ENCODE measurements around the gene ST6GAL2. TPM values are rescaled to one million over a fixed set of nuclear protein-coding genes. Genes with fewer than 3 reads are reported as not detected.

ST6GAL2 gene
- polyA plus RNA-seq, 1 of the 3 experiments (the other 2 are of a cell fraction): 0.77 TPM

DNA sequence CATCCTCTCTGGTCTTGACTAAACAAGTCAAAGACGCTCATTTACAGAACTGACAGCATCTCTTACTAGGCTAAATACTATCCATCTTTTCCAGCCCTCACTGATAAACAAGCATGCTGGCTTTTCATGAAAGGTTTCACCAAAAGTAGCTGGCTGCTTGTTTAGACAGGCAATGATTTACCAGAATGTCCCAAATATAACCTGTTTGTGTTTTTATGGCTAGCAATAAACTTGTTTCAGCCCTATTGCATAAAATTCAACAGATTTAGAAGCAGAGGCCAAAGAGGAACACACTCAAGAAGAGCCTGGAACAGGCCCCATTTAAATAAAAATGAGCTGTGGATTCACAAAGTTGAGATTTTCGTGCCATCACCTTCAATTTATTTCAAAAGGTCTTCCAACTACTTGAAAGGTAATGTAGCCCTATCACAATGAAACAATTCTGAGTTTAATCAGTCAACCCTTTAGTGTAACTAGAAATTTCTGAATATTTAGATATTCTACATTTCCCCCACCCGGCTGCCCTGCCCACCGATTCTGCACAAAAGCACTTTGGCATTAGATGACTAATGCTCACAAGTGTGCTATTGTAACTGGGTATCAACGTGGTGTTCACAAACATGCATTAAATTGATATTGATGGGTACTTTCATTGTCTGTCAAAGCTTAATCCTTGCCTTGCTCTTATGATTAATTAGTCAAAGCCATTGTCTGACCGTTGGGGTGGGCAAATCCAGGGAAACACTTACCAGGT is 54.0 kb downstream of the ST6GAL2 start:
- Histone ChIP-seq H3K36me3 (replicated peaks in 1 of 2; ENCODE audit: control insufficient read depth in 1 of 2, insufficient read depth in 2 of 2, low read length in 1 of 2) (peaks cover 0 to 3% of the 10 kb centered on the region in 2 experiments), H3K79me2 (ENCODE audit: insufficient read depth) (no peaks in the 10 kb centered on the region), H3K27me3 (ENCODE audit: insufficient read depth) (no peaks in the 10 kb centered on the region), H3F3A (replicated peaks; ENCODE audit: insufficient read depth) (no peaks in the 10 kb centered on the region), H3K4me2 (no peak overlapping the region), H4K20me1 (ENCODE audit: insufficient read depth) (no peaks in the 10 kb centered on the region), H3K9me3 (no peaks in the 10 kb centered on the region), H2AFZ (ENCODE audit: low read depth) (no peak overlapping the region), H3K9me2 (no peaks in the 10 kb centered on the region), H3K9ac (no peak overlapping the region), H3K4me3 (ENCODE audit: low read depth in 2 of 2, low read length in 1 of 2) (no peak overlapping the region), H3K4me1 (ENCODE audit: control insufficient read depth in 1 of 2, insufficient read depth in 2 of 2, low read depth in 1 of 2, low read length in 1 of 2) (no peaks in the 10 kb centered on the region), H3K27ac (ENCODE audit: low read depth in 2 of 2, low read length in 1 of 2) (no peak overlapping the region)
- TF ChIP-seq, protein P1, sequence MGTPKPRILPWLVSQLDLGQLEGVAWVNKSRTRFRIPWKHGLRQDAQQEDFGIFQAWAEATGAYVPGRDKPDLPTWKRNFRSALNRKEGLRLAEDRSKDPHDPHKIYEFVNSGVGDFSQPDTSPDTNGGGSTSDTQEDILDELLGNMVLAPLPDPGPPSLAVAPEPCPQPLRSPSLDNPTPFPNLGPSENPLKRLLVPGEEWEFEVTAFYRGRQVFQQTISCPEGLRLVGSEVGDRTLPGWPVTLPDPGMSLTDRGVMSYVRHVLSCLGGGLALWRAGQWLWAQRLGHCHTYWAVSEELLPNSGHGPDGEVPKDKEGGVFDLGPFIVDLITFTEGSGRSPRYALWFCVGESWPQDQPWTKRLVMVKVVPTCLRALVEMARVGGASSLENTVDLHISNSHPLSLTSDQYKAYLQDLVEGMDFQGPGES (IDR thresholded peaks at IDR 0.05; ENCODE audit: low read depth, low read length): no peak
- TF ChIP-seq EP300 (IDR thresholded peaks at IDR 0.05; ENCODE audit: borderline replicate concordance in 1 of 2, low read depth in 1 of 2, low read length in 1 of 2): no peak
- TF ChIP-seq FOXM1 (IDR thresholded peaks at IDR 0.05; ENCODE audit: low read depth): no peak
- TF ChIP-seq, protein P2, sequence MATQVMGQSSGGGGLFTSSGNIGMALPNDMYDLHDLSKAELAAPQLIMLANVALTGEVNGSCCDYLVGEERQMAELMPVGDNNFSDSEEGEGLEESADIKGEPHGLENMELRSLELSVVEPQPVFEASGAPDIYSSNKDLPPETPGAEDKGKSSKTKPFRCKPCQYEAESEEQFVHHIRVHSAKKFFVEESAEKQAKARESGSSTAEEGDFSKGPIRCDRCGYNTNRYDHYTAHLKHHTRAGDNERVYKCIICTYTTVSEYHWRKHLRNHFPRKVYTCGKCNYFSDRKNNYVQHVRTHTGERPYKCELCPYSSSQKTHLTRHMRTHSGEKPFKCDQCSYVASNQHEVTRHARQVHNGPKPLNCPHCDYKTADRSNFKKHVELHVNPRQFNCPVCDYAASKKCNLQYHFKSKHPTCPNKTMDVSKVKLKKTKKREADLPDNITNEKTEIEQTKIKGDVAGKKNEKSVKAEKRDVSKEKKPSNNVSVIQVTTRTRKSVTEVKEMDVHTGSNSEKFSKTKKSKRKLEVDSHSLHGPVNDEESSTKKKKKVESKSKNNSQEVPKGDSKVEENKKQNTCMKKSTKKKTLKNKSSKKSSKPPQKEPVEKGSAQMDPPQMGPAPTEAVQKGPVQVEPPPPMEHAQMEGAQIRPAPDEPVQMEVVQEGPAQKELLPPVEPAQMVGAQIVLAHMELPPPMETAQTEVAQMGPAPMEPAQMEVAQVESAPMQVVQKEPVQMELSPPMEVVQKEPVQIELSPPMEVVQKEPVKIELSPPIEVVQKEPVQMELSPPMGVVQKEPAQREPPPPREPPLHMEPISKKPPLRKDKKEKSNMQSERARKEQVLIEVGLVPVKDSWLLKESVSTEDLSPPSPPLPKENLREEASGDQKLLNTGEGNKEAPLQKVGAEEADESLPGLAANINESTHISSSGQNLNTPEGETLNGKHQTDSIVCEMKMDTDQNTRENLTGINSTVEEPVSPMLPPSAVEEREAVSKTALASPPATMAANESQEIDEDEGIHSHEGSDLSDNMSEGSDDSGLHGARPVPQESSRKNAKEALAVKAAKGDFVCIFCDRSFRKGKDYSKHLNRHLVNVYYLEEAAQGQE (IDR thresholded peaks at IDR 0.05; ENCODE audit: low read depth, low read length): no peak
- ChIA-PET CTCF (no interaction called here), POLR2A (no interaction called here)
- 42% methylated on average over 6 of the region's 6 CpGs for WGBS (ENCODE audit: low lambda C conversion rate)
- no peak for DNase-seq

DNA sequence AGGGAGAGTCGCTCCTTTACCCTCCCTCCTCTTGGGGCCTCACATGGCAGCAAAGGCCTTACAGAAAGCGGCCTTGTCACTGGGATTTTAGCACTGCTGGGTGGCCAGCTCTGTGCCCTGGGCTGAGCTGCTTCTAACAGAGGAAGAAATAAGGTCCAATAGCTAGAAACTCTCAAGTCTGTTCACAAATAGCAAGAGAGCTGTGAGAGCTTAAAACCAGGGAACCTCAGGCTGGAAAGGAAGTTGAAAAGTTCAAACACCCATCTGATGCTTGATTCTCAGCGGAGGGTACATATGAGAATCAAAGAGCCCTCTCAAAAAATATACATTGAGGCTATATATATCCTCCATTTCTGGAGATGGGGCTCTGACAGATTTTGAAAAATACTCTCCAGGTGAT is 54.7 kb downstream of the ST6GAL2 start:
- Histone ChIP-seq H3K36me3 (replicated peaks in 1 of 2; ENCODE audit: control insufficient read depth in 1 of 2, insufficient read depth in 2 of 2, low read length in 1 of 2) (peaks cover 0 to 3% of the 10 kb centered on the region in 2 experiments), H2AFZ (ENCODE audit: low read depth) (no peak overlapping the region), H3K79me2 (ENCODE audit: insufficient read depth) (no peaks in the 10 kb centered on the region), H3K9me2 (no peaks in the 10 kb centered on the region), H3K9me3 (no peaks in the 10 kb centered on the region), H3K27ac (ENCODE audit: low read depth in 2 of 2, low read length in 1 of 2) (no peak overlapping the region), H3K27me3 (ENCODE audit: insufficient read depth) (no peaks in the 10 kb centered on the region), H3F3A (replicated peaks; ENCODE audit: insufficient read depth) (no peaks in the 10 kb centered on the region), H3K4me1 (ENCODE audit: control insufficient read depth in 1 of 2, insufficient read depth in 2 of 2, low read depth in 1 of 2, low read length in 1 of 2) (no peaks in the 10 kb centered on the region), H3K4me2 (no peak overlapping the region), H4K20me1 (ENCODE audit: insufficient read depth) (no peaks in the 10 kb centered on the region), H3K9ac (no peak overlapping the region), H3K4me3 (ENCODE audit: low read depth in 2 of 2, low read length in 1 of 2) (no peak overlapping the region)
- CTCF ChIA-PET: no interaction called here
- TF ChIP-seq TCF12 (IDR thresholded peaks at IDR 0.05): no peak
- TF ChIP-seq ELF1 (IDR thresholded peaks at IDR 0.05): no peak
- no peak for TF ChIP-seq TEAD4 (IDR thresholded peaks at IDR 0.05; ENCODE audit: borderline replicate concordance, insufficient read depth)
- no peak for TF ChIP-seq MEF2A (IDR thresholded peaks at IDR 0.05; ENCODE audit: borderline replicate concordance, low read depth)
- no peak for TF ChIP-seq GATA2 (CRISPR knock-in tag; IDR thresholded peaks at IDR 0.05)
- TF ChIP-seq, protein P3, sequence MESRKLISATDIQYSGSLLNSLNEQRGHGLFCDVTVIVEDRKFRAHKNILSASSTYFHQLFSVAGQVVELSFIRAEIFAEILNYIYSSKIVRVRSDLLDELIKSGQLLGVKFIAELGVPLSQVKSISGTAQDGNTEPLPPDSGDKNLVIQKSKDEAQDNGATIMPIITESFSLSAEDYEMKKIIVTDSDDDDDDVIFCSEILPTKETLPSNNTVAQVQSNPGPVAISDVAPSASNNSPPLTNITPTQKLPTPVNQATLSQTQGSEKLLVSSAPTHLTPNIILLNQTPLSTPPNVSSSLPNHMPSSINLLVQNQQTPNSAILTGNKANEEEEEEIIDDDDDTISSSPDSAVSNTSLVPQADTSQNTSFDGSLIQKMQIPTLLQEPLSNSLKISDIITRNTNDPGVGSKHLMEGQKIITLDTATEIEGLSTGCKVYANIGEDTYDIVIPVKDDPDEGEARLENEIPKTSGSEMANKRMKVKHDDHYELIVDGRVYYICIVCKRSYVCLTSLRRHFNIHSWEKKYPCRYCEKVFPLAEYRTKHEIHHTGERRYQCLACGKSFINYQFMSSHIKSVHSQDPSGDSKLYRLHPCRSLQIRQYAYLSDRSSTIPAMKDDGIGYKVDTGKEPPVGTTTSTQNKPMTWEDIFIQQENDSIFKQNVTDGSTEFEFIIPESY (IDR thresholded peaks at IDR 0.05; ENCODE audit: borderline replicate concordance, low read depth): no peak
- TF ChIP-seq, protein P4, sequence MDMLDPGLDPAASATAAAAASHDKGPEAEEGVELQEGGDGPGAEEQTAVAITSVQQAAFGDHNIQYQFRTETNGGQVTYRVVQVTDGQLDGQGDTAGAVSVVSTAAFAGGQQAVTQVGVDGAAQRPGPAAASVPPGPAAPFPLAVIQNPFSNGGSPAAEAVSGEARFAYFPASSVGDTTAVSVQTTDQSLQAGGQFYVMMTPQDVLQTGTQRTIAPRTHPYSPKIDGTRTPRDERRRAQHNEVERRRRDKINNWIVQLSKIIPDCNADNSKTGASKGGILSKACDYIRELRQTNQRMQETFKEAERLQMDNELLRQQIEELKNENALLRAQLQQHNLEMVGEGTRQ (IDR thresholded peaks at IDR 0.05; ENCODE audit: borderline replicate concordance, low read depth, low read length): no peak
- no peak for TF ChIP-seq FOSL2 (IDR thresholded peaks at IDR 0.05; ENCODE audit: borderline replicate concordance, low read depth)
- DNase-seq: no peak
- POLR2A ChIA-PET: no interaction called here
- 56% methylated on average over 3 of the region's 3 CpGs for WGBS (ENCODE audit: low lambda C conversion rate)
